Activated CD4-positive, alpha-beta memory T cell treated with anti-CD3 and anti-CD28 coated beads for 36 hours (primary cell): ENCODE results near the gene INO80C. TPM values are rescaled to one million over a fixed set of nuclear protein-coding genes. Genes with fewer than 3 reads are reported as not detected.

Experiments used
- CTCF ChIA-PET: fragments of 350-600 bp; sonication (Branson Sonifier 250); formaldehyde crosslinking; loops from one replicate; lab custom pipeline; 2021; ENCODE audit warnings: antibody characterized with exemption, inconsistent platforms; lab: Charles Lee
- POLR2A ChIA-PET: fragments of 350-600 bp; sonication (Branson Sonifier 250); formaldehyde crosslinking; loops from one replicate; lab custom pipeline; 2021; ENCODE audit warnings: antibody characterized with exemption; lab: Charles Lee
- DNase-seq: peaks from one replicate; pipeline ENCODE4 v3.0.0-alpha.2; 2020
- H3K27ac Mint-ChIP-seq: one replicate; pipeline ENCODE4 v1.8.0; 2021; ENCODE audit warnings: mixed read lengths
- H3K27me3 Mint-ChIP-seq: one replicate; pipeline ENCODE4 v1.8.0; 2021; ENCODE audit warnings: mixed read lengths
- H3K36me3 Mint-ChIP-seq: one replicate; pipeline ENCODE4 v1.8.0; 2021; ENCODE audit warnings: mixed read lengths
- H3K4me1 Mint-ChIP-seq: one replicate; pipeline ENCODE4 v1.8.0; 2021; ENCODE audit warnings: low read depth, mixed read lengths
- H3K4me3 Mint-ChIP-seq: one replicate; pipeline ENCODE4 v1.8.0; 2021; ENCODE audit warnings: mild to moderate bottlenecking, mixed read lengths
- H3K9me3 Mint-ChIP-seq: one replicate; pipeline ENCODE4 v1.8.0; 2021; ENCODE audit warnings: mixed read lengths
- intact Hi-C: fragments of 100-400 bp; cut with micrococcal nuclease; formaldehyde crosslinking; loops from one replicate; pipeline ENCODE4 v1.15.1; 2023
- total RNA-seq, 2 experiments: library from RNA; stranded (reverse); gene quantifications; one replicate each; pipeline ENCODE4 v1.2.3, GENCODE V29; 2021

The INO80C gene
- total RNA-seq, 2 experiments from 2014 or later, result 25.3 to 28.5 TPM

- Mint-ChIP-seq H3K27me3 (no peaks in the 10 kb centered on the region), H3K9me3 (no peaks in the 10 kb centered on the region), H3K36me3 (peaks cover 8% of the 10 kb centered on the region), H3K4me1 (peaks cover 45% of the 10 kb centered on the region), H3K27ac (no peak overlapping the region), H3K4me3 (no peak overlapping the region)
- CTCF ChIA-PET, result interaction anchor here (0.9 kb wide), 1 partner anchor 468 kb away, joined by 3 read pairs; no protein-coding TSS in a partner anchor
- POLR2A ChIA-PET, result no interaction called here
- intact Hi-C loops, result loop anchor here (5.0 to 10.0 kb wide), 2 partner anchors 440 to 617 kb away; partner anchors contain the start of gene MAPRE2
- no peak for DNase-seq
Observed at GRCh38 chr18:35481960-35482366, 15.8 kb downstream of the INO80C start.

GRCh38 chr18:35479911-35480586, 17.7 kb downstream of the INO80C start:
- Mint-ChIP-seq H3K4me1 (peaks cover 43% of the 10 kb centered on the region), H3K9me3 (no peaks in the 10 kb centered on the region), H3K27ac (no peak overlapping the region), H3K36me3 (peaks cover 8% of the 10 kb centered on the region), H3K4me3 (no peak overlapping the region), H3K27me3 (no peaks in the 10 kb centered on the region)
- no peak for DNase-seq
- CTCF ChIA-PET, result interaction anchor here (0.7 to 2.7 kb wide), 2 partner anchors 17 to 139 kb away, joined by 3 to 11 read pairs; partner anchors contain the start of gene INO80C
- intact Hi-C loops, result loop anchor here (5.0 to 10.0 kb wide), 3 partner anchors 438 to 615 kb away; partner anchors contain the start of genes MAPRE2 and RMP24
- POLR2A ChIA-PET, result no interaction called here

DNA sequence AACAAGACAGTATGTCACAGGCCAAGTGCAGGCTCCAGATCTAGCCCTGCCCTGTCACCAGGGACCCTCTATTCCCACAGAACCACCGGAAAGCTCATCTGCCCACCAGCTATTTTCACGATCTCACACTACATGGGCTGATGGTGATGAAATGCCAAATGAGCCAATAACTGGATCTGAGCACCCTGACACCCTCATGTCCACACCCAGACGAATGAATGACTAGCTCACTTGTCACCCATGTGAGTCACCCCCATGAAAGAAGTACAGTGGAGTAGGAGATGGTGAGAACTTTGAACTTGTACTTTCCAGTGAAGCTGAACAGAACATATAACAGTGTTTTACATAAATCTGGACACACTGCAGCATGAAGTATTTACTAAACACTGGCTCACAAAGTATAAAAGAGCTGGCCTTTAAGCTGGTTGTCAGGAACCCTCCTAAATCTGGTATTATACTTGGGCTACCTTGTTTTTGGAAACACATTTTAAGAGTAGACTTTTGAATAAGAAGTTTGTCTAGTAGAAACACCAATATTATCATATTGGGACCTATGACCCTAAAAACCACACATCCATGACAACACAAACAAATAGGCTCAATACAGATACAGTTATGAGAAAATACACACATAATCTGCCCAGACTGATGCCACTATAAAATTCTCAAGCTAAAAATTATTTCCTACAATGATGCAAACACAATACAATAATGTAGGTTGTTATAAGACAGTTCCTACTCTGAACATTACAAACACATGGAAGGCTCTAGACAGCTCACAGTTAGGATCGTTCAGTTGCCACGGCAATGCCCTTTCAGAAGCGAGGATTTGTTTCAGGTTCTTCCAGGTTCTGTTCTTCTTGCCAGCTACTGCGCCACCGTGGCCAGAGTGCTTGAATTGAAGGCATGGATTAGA, 19.0 kb downstream of the INO80C start:
- no peaks in the 10 kb centered on the region for H3K27me3 Mint-ChIP-seq
- H3K4me3 Mint-ChIP-seq, result peak overlapping the region; percentile 8
- peaks cover 13% of the 10 kb centered on the region for H3K36me3 Mint-ChIP-seq
- H3K4me1 Mint-ChIP-seq, result peaks cover 34% of the 10 kb centered on the region
- ChIA-PET CTCF (interaction anchor here (1.9 to 2.7 kb wide), 2 partner anchors 19 to 92 kb away, joined by 4 to 11 read pairs; partner anchors contain the start of gene INO80C), POLR2A (interaction anchor here (0.6 to 2.5 kb wide), 4 partner anchors 18 to 102 kb away, joined by 3 to 16 read pairs (median 4); partner anchors contain the start of gene INO80C)
- peak overlapping the region; percentile 39 for H3K27ac Mint-ChIP-seq
- intact Hi-C loops, result loop anchor here (1.0 to 5.0 kb wide), 2 partner anchors 19 to 494 kb away; partner anchors contain the start of genes INO80C and RMP24
- peak; percentile 65 for DNase-seq
- no peaks in the 10 kb centered on the region for H3K9me3 Mint-ChIP-seq

DNA sequence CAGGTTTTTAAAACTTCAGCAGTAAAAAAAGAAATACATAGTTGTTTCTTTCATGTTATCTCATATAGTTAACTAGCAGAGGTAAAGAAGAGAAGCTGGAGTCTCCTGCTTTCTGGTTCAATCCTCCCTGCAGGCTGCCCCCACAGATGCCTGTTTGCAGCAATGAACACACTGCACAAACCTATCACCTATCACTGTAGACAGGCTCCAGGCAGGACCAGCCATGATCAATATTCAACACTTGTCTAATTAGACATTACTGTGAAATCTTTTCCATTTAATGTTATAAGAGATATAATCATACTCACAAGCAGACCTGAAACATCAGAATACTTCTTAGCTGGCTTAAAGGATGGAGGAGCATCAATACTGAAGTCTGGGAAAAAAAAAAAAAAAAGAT, 19.8 kb downstream of the INO80C start:
- H3K4me1 Mint-ChIP-seq, result peaks cover 28% of the 10 kb centered on the region
- no peaks in the 10 kb centered on the region for H3K27me3 Mint-ChIP-seq
- H3K4me3 Mint-ChIP-seq, result peak overlapping the region; percentile 37
- peak overlapping the region; percentile 42 for H3K27ac Mint-ChIP-seq
- DNase-seq, result no peak
- H3K9me3 Mint-ChIP-seq, result no peaks in the 10 kb centered on the region
- CTCF ChIA-PET, result interaction anchor here (1.9 to 2.7 kb wide), 2 partner anchors 20 to 91 kb away, joined by 4 to 11 read pairs; partner anchors contain the start of gene INO80C
- POLR2A ChIA-PET, result interaction anchor here (0.8 to 2.5 kb wide), 3 partner anchors 19 to 102 kb away, joined by 3 to 16 read pairs (median 3); partner anchors contain the start of gene INO80C
- H3K36me3 Mint-ChIP-seq, result peaks cover 17% of the 10 kb centered on the region
- intact Hi-C loops, result loop anchor here (1.0 to 5.0 kb wide), 2 partner anchors 19 to 494 kb away; partner anchors contain the start of genes INO80C and RMP24

DNA sequence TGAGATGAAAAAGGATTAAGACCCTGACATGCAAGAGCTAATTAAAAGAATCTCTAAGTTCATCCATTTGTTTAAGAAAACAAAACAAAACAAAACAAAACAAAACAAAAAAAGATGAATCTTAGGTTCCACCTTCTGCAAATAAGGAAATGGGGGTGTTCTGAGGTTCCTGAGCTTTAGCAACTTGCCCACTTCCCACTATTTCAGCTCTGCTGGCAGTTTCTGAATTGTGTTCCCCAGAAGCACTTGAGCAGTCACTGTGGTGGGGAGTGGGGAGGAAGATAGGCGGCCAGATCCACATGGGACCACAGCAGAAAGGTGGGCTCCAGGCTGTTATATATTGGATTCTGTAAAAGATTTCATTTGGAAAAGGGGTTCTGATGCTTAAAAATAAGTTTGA, 20.3 kb downstream of the INO80C start:
- H3K4me1 Mint-ChIP-seq, result peaks cover 24% of the 10 kb centered on the region
- peaks cover 22% of the 10 kb centered on the region for H3K36me3 Mint-ChIP-seq
- H3K4me3 Mint-ChIP-seq, result peak overlapping the region; percentile 23
- no peak for DNase-seq
- ChIA-PET POLR2A (interaction anchor here (2.5 kb wide), 1 partner anchor 19 kb away, joined by 16 read pairs; the partner anchor contains the start of gene INO80C), CTCF (interaction anchor here (1.9 kb wide), 1 partner anchor 91 kb away, joined by 4 read pairs; no protein-coding TSS in a partner anchor)
- no peaks in the 10 kb centered on the region for H3K9me3 Mint-ChIP-seq
- H3K27ac Mint-ChIP-seq, result no peak overlapping the region
- intact Hi-C loops, result loop anchor here (5.0 kb wide), 1 partner anchor 495 kb away; the partner anchor contains the start of gene RMP24
- H3K27me3 Mint-ChIP-seq, result no peaks in the 10 kb centered on the region

DNA sequence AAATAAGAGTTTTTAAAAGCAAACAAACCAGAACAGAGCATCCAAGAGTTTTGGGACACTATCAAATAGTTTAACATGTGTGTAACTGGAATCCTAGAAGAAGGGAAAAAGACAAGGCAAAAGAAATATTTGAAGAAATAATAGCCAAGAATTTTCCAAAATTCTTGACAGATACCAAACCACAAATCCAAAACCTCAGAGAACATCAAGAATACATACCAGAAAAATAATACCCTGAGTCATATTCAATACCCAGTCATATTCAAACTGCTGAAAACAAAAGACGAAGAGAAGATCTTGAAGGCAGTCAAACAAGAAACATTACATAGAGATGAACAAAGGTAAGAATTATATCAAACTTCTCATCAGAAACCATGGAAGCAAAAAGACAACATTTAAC, 22.9 kb downstream of the INO80C start:
- Mint-ChIP-seq H3K4me3 (no peak overlapping the region), H3K4me1 (peaks cover 19% of the 10 kb centered on the region), H3K27me3 (no peaks in the 10 kb centered on the region), H3K36me3 (peaks cover 23% of the 10 kb centered on the region), H3K27ac (no peak overlapping the region), H3K9me3 (no peaks in the 10 kb centered on the region)
- CTCF ChIA-PET, result no interaction called here
- DNase-seq, result no peak
- POLR2A ChIA-PET, result no interaction called here
- intact Hi-C loops, result loop anchor here (5.0 kb wide), 1 partner anchor 497 kb away; the partner anchor contains the start of gene RMP24

- Mint-ChIP-seq H3K9me3 (no peaks in the 10 kb centered on the region), H3K27ac (no peak overlapping the region), H3K4me3 (no peak overlapping the region), H3K27me3 (no peaks in the 10 kb centered on the region), H3K36me3 (peaks cover 29% of the 10 kb centered on the region), H3K4me1 (peaks cover 11% of the 10 kb centered on the region)
- intact Hi-C loops, result no loop called here
- CTCF ChIA-PET, result no interaction called here
- DNase-seq, result no peak
- POLR2A ChIA-PET, result no interaction called here
Observed at GRCh38 chr18:35473562-35473961, 24.2 kb downstream of the INO80C start.

DNA sequence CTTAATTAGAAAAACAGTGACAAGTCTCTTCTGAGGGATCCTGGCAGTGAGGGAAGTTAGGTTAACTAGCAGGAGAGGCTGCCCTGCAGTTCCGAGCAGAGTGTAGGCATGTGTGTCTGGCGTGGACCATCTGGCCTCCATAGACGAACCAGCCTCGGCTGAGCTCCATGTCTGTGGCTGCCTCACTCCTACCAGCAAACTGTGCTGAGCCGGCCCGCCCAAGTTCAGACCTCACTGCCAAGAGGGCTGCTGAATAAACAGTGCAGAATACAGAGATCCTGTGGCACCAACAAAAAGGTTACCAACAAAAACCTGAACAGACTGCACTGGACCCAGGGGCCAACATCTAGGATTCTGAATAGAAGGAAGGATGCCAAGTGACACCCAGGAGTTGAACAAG, 27.3 kb downstream of the INO80C start:
- Mint-ChIP-seq H3K36me3 (peaks cover 30% of the 10 kb centered on the region), H3K4me1 (peaks cover 5% of the 10 kb centered on the region), H3K27ac (no peak overlapping the region), H3K27me3 (no peaks in the 10 kb centered on the region), H3K4me3 (no peak overlapping the region), H3K9me3 (no peaks in the 10 kb centered on the region)
- CTCF ChIA-PET, result interaction anchor here (1.4 kb wide), 1 partner anchor 84 kb away, joined by 3 read pairs; no protein-coding TSS in a partner anchor
- POLR2A ChIA-PET, result no interaction called here
- intact Hi-C loops, result no loop called here
- no peak for DNase-seq

DNA sequence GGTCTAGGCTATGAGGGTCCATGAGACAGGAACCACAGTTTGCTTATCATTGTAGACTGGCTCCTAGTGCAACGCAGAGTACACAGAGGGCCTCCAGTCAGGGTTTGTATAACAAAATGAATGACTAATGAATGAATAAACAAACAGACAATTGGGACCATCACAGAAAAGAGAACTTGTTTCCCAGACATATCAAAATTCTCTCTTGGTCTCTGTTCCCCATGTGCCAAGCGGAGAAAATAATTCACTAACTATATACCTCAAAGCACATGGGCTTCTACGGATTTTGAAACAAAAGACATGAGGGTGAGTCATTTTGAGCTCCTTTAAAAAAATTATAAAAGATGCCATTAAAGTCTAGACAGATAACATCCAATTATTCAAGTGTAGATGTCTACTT, 28.0 kb downstream of the INO80C start:
- peaks cover 25% of the 10 kb centered on the region for H3K36me3 Mint-ChIP-seq
- H3K4me3 Mint-ChIP-seq, result no peak overlapping the region
- H3K27ac Mint-ChIP-seq, result no peak overlapping the region
- H3K27me3 Mint-ChIP-seq, result no peaks in the 10 kb centered on the region
- intact Hi-C loops, result no loop called here
- no peaks in the 10 kb centered on the region for H3K9me3 Mint-ChIP-seq
- ChIA-PET CTCF (no interaction called here), POLR2A (no interaction called here)
- peaks cover under 1% of the 10 kb centered on the region for H3K4me1 Mint-ChIP-seq
- DNase-seq, result no peak

DNA sequence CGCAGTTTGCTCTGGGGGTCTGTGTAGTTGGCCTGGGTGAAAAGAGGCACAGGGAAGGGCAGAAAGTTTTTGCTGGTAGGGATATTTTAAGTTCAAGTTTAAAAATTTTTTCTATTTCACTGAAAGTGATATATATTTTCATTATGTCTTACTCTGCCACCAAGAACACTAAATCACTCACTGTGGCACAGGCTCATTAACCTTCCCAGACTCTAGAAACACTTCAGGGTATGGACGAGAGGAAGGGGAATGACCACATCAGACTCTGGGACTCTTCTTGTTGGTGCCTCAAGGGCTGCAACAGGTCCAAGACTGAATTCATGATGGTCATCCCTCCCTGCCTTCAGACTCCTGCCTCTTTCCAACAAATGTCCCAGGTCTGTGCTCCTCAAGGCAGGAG, 29.0 kb downstream of the INO80C start:
- Mint-ChIP-seq H3K27me3 (no peaks in the 10 kb centered on the region), H3K36me3 (peaks cover 22% of the 10 kb centered on the region), H3K27ac (no peak overlapping the region), H3K4me3 (no peak overlapping the region), H3K4me1 (no peaks in the 10 kb centered on the region), H3K9me3 (no peaks in the 10 kb centered on the region)
- no peak for DNase-seq
- intact Hi-C loops, result no loop called here
- CTCF ChIA-PET, result no interaction called here
- POLR2A ChIA-PET, result no interaction called here

GRCh38 chr18:35467624-35468016, 30.1 kb downstream of the INO80C start:
- Mint-ChIP-seq H3K4me3 (no peak overlapping the region), H3K9me3 (no peaks in the 10 kb centered on the region), H3K4me1 (no peaks in the 10 kb centered on the region), H3K27me3 (no peaks in the 10 kb centered on the region), H3K36me3 (peaks cover 15% of the 10 kb centered on the region), H3K27ac (no peak overlapping the region)
- no peak for DNase-seq
- ChIA-PET CTCF (no interaction called here), POLR2A (no interaction called here)
- intact Hi-C loops, result no loop called here
